Prostate gland (tissue), 2 donors: Measurements from ENCODE around the gene DHX16. TPM values are rescaled to one million over a fixed set of nuclear protein-coding genes. Genes with fewer than 3 reads are reported as not detected.

ENCODE experiments used
- DNase-seq: peaks from one replicate; pipeline ENCODE4 v3.0.0-alpha.2; 2019; ENCODE audit warnings: low spot score
- H3K27ac ChIP-seq, 2 donors: fragments of 200-600 bp; sonication (generic); 2 replicates each; pipeline ENCODE4 v1.5.1; 2017 to 2019
- H3K27me3 ChIP-seq: fragments of 200-600 bp; sonication (generic); replicated peaks from 2 replicates; pipeline ENCODE4 v1.5.1; 2019; ENCODE audit not compliant: insufficient read depth
- H3K36me3 ChIP-seq, 2 donors: fragments of 200-600 bp; sonication (generic); 1 replicate in 1 of 2; 2 replicates in 1 of 2; pipeline versions ENCODE4 v1.5.1 to v1.8.1; 2017 to 2019
- H3K4me1 ChIP-seq: fragments of 200-600 bp; sonication (generic); replicated peaks from 2 replicates; pipeline ENCODE4 v1.5.1; 2019
- H3K4me3 ChIP-seq, 2 donors: fragments of 200-600 bp; sonication (generic); 2 replicates each; pipeline ENCODE4 v1.5.1; 2017 to 2019
- H3K9me3 ChIP-seq: fragments of 200-600 bp; sonication (generic); 2 replicates; pipeline ENCODE4 v1.5.1; 2017
- POLR2A ChIP-seq: fragments of 450-650 bp; IDR thresholded peaks from one replicate; pipeline ENCODE4 v1.6.1; 2016; ENCODE audit warnings: antibody characterized with exemption, mild to moderate bottlenecking
- POLR2AphosphoS5 ChIP-seq: sonication (generic); formaldehyde crosslinking; IDR thresholded peaks from one replicate; pipeline ENCODE4 v1.6.1; 2017; ENCODE audit warnings: antibody characterized with exemption
- WGBS: methylation state at CpG from one replicate; pipeline ENCODE4 v1.1.5; 2018; 5-methylcytosine and 5-hydroxymethylcytosine counted together
- intact Hi-C: fragments of 100-400 bp; cut with DNase I; formaldehyde crosslinking; loops from one replicate; pipeline ENCODE4 v1.14.2; 2022
- total RNA-seq, 2 donors: library from RNA; depleted of rRNA; stranded (reverse); fragments of >200 nt; gene quantifications; one replicate each; pipeline ENCODE4 v1.1.0, GENCODE V29; 2016
- TF ChIP-seq, protein P1 (sequence below), 4 experiments: fragments of 200-600 bp in 2 of 4; fragments of 450-650 bp in 2 of 4; sonication (generic) in 2 of 4; IDR thresholded peaks; 1 replicate in 3 of 4; 2 replicates in 1 of 4; pipeline ENCODE4 v1.5.1; 2016 to 2019; ENCODE audit warnings: antibody characterized with exemption in 4 of 4, mild to moderate bottlenecking in 2 of 4, moderate library complexity in 2 of 4

DHX16 gene
- total RNA-seq, 2 donors from 2014 or later: 26.4 to 41.0 TPM

DNA sequence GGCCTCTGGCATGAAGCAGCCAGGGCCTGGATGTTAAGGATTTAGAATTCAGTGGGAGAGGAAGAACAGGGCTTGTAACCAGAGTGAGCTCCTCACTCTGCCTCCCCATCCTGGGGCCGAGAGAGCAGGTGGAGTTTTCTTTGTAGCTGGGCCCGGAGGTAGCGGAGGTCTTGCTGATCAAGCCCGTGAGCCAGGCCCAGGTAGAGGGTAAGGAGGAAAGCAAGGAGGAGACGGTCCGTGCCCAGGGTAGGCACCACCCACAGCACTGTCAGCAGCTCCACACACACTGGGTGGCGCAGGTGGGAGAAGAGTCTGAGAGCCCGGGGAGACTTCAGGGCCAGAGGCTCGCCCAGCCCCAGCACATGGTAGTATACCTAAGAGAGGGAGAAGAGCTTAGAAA, 15.8 kb upstream of the DHX16 start:
- no peaks in the 10 kb centered on the region for H3K9me3 ChIP-seq
- no peak for TF ChIP-seq POLR2A
- TF ChIP-seq, protein P1, sequence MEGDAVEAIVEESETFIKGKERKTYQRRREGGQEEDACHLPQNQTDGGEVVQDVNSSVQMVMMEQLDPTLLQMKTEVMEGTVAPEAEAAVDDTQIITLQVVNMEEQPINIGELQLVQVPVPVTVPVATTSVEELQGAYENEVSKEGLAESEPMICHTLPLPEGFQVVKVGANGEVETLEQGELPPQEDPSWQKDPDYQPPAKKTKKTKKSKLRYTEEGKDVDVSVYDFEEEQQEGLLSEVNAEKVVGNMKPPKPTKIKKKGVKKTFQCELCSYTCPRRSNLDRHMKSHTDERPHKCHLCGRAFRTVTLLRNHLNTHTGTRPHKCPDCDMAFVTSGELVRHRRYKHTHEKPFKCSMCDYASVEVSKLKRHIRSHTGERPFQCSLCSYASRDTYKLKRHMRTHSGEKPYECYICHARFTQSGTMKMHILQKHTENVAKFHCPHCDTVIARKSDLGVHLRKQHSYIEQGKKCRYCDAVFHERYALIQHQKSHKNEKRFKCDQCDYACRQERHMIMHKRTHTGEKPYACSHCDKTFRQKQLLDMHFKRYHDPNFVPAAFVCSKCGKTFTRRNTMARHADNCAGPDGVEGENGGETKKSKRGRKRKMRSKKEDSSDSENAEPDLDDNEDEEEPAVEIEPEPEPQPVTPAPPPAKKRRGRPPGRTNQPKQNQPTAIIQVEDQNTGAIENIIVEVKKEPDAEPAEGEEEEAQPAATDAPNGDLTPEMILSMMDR (IDR thresholded peaks at IDR 0.05): no peak
- TF ChIP-seq POLR2AphosphoS5: no peak
- no peak overlapping the region for H3K4me3 ChIP-seq
- no peaks in the 10 kb centered on the region for H3K27me3 ChIP-seq
- H3K27ac ChIP-seq: peak overlapping the region in 1 of 2 donors; percentile 97
- intact Hi-C loops: loop anchor here (5.0 kb wide), 1 partner anchor 71 kb away; the partner anchor contains the start of genes MRPS18B and PPP1R10
- no peak for DNase-seq
- no peaks in the 10 kb centered on the region for H3K36me3 ChIP-seq
- 80% methylated on average over 9 of the region's 9 CpGs for WGBS
- H3K4me1 ChIP-seq: peaks cover 4% of the 10 kb centered on the region

GRCh38 chr6:30687659-30688431, 15.0 kb upstream of the DHX16 start:
- TF ChIP-seq, protein P1 (IDR thresholded peaks at IDR 0.05): peak in 1 of 4 experiments; percentile 29
- no peak for TF ChIP-seq POLR2A
- no peak for TF ChIP-seq POLR2AphosphoS5
- Histone ChIP-seq H3K36me3 (no peaks in the 10 kb centered on the region), H3K4me1 (peaks cover 4% of the 10 kb centered on the region), H3K27ac (peak overlapping the region; percentile 92 to 97), H3K9me3 (no peaks in the 10 kb centered on the region), H3K27me3 (no peaks in the 10 kb centered on the region), H3K4me3 (peak overlapping the region; percentile 66 to 88)
- DNase-seq: no peak
- intact Hi-C loops: loop anchor here (2.0 to 5.0 kb wide), 2 partner anchors 33 to 71 kb away; partner anchors contain the start of genes MRPS18B, PPP1R10 and TUBB
- 10% methylated on average over 22 of the region's 22 CpGs for WGBS

GRCh38 chr6:30686908-30687658, 14.3 kb upstream of the DHX16 start:
- WGBS: under 1% methylated on average over 52 of the region's 52 CpGs

GRCh38 chr6:30686009-30686907, 13.5 kb upstream of the DHX16 start, which contains the start of gene PPP1R18:
Gene PPP1R18 (minus strand): TSS chr6:30686645. CDS start chr6:30686018, 627 bp downstream.
- 2% methylated on average over 41 of the region's 41 CpGs for WGBS
- Histone ChIP-seq H3K4me1 (peaks cover 4% of the 10 kb centered on the region), H3K9me3 (no peaks in the 10 kb centered on the region), H3K27me3 (no peaks in the 10 kb centered on the region), H3K4me3 (peak within 1 kb of the TSS; percentile 66 to 88), H3K36me3 (no peaks in the 10 kb centered on the region), H3K27ac (peak within 1 kb of the TSS; percentile 92 to 97)
- peak; percentile 69 for DNase-seq
- intact Hi-C loops: loop anchor here (2.0 to 5.0 kb wide), 2 partner anchors 35 to 69 kb away; partner anchors contain the start of genes MRPS18B, PPP1R10 and TUBB
- TF ChIP-seq, protein P1 (IDR thresholded peaks at IDR 0.05): no peak
- TF ChIP-seq POLR2A: peak; percentile 59
- peak; percentile 8 for TF ChIP-seq POLR2AphosphoS5

More at GRCh38 chr6:30686908-30687658, 14.3 kb upstream of the DHX16 start:
- H3K27ac ChIP-seq: peak overlapping the region; percentile 92 to 97
- H3K4me3 ChIP-seq: peak overlapping the region; percentile 66 to 88
- DNase-seq: peak; percentile 76
- no peaks in the 10 kb centered on the region for H3K27me3 ChIP-seq
- intact Hi-C loops: loop anchor here (2.0 to 5.0 kb wide), 2 partner anchors 34 to 70 kb away; partner anchors contain the start of genes MRPS18B, PPP1R10 and TUBB
- no peaks in the 10 kb centered on the region for H3K9me3 ChIP-seq
- TF ChIP-seq POLR2A: peak; percentile 63
- TF ChIP-seq, protein P1 (IDR thresholded peaks at IDR 0.05): no peak
- peak; percentile 74 for TF ChIP-seq POLR2AphosphoS5
- H3K4me1 ChIP-seq: peaks cover 4% of the 10 kb centered on the region
- H3K36me3 ChIP-seq: no peaks in the 10 kb centered on the region
